Renal cortex interstitium (tissue), 11 donors: ENCODE results near the gene MTA2. TPM values are rescaled to one million over a fixed set of nuclear protein-coding genes. Genes with fewer than 3 reads are reported as not detected.
"Not testable (repeated sequence)": the region's sequence is repeated elsewhere in the genome, so short reads cannot be mapped to it uniquely, and the experiment has no call there.

Experiments
- DNase-seq, 11 donors: peaks; one replicate each; pipeline ENCODE4 v3.0.0-alpha.2; 2013; ENCODE audit warnings: low read depth in 9 of 11, low spot score in 4 of 11; ENCODE audit errors: extremely low read depth in 1 of 11
- polyA plus RNA-seq, 3 donors: library from polyadenylated mRNA; unstranded; fragments of 120-200 nt; gene quantifications; one replicate each; pipeline ENCODE4 v1.2.1, GENCODE V29; 2013; ENCODE audit not compliant: insufficient read length in 3 of 3

The MTA2 gene
- polyA plus RNA-seq, 3 donors, result 79.7 to 105 (median 101) TPM

DNA sequence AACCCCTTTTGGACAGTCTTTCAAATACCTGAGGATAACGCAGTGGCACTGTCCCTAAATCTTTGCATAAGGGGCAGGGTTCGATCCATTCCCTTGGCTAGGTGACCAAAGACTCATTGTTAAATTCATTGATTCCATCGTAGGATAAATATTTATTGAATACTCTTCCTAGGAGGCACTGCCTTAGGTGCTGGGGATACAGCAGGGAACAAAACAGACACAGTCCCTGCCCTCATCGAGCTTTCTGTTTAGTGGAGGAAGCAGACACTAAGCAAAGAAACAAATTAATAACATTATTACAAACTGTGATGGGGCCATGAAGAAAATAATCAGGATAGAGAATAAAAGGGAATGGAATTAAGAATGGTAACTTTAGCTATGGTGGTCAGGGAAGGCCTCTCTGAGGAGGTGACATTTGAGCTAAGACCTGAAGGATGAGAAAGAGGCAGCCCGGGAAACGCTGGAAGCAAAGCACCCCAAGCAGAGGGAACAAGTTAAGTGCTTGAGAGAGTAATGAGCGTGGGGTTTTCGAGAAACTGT, 19.4 kb upstream of the MTA2 start:
- no peak for DNase-seq

DNA sequence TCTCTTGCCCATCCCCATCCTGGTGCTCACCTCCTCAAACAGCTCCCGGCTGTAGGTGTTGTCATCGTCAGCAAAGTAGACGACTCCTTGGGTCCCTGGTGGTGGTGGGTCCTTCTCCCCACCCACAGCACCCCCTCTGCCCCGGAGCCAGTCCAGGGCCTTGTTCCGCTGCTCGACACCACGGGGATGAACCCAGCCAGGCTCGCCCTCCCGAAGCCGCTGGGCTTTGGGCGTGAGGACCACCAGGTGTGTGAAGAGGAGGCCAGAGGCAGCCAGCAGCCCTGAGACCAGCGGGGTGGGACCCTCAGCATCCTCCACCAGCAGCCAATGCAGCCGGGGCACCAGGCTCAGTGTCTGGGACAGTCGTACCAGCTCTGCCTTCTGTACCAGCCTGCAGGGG, 15.3 kb upstream of the MTA2 start:
- not testable (repeated sequence) for DNase-seq

DNA sequence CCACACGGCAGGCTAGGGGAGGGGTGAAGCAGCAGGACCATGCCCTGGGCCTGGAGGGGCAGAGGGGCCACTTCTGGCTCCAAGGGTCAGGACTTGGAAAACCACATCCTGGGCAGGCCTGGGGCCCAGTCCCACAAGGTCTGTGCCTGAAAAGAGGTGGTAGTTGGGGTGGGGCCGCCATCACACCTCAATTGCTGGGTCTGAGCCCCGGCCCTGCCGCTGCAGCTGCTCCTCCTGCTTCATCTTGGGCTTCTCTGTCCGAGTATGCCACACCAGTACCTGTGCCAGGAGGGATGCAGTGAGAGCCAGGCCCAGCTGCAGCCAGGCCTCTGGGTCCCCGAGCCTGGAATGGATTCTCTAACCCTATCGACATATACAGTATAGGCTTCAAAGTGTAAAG, 13.9 kb upstream of the MTA2 start:
- no peak for DNase-seq

- DNase-seq, result no peak
Measured at GRCh38 chr11:62614275-62614674, 12.6 kb upstream of the MTA2 start.

GRCh38 chr11:62613291-62613778, 11.7 kb upstream of the MTA2 start:
- no peak for DNase-seq

GRCh38 chr11:62612366-62613290, 11.0 kb upstream of the MTA2 start, which contains the start of the genes EML3 and ROM1:
Gene EML3, minus strand, starts transcription at chr11:62612775. Its CDS starts 318 bp downstream, at chr11:62612457.
Gene ROM1, plus strand, starts transcription at chr11:62613257. Its CDS starts 25 bp downstream, at chr11:62613282.
- peak in 8 of 11 donors; percentile 41 to 77 (median 68) for DNase-seq

DNA sequence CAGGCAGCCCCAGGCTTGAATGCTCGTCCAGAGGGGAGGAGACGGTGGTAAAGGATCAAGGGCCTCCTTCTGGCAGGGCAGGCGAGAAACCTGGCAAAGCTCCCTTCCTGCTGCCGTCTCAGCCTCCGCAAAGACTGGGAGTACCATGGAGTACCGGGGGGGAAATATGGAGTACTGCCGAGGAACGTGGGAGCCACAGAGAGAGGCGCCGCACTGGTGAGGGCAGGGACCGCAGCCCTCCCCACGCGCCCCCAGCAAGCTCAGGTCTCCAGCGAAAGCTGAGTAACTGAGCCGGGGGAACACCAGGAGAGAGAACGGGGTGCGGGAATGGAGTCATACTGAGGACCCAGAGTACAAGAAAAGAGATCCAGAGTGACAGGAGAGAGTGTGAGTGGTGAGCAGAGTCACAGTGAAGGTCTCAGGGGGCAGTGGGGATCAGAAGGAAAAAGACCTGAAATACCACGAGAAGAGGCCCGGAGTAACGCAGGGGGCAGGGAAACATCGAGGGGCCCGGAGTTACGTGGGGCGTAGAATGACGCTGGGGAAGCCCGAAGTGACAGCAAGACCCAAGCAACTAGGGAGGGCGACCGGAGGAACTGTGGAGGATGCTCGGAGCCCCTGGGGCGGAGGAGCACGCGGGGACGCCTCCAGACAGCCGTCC, 10.2 kb upstream of the MTA2 start:
- DNase-seq, result no peak

GRCh38 chr11:62610814-62611704, 9.4 kb upstream of the MTA2 start:
- no peak for DNase-seq

- DNase-seq, result no peak
Measured at GRCh38 chr11:62610403-62610802, 8.7 kb upstream of the MTA2 start.

- no peak for DNase-seq
Measured at GRCh38 chr11:62608776-62609175, 7.1 kb upstream of the MTA2 start.

DNA sequence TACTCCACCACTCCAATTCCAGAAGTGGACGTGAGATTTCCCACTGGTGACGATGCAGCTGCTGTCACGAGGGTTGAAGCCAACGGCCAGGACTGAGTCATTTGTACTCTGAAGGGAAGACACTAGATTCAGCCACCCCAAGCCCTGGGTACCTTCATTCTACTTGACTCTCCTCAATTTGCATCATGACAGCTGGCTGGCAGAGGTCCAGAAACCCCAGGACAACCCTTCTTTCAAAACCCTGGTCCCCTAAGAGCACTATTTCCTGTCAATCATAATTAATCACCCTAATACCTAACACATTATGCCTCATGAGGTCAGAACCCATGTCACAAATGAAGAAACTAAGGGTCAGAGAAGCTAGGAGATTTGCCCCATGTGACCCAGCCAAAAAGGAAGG, 6.0 kb upstream of the MTA2 start:
- no peak for DNase-seq

GRCh38 chr11:62605902-62606301, 4.2 kb upstream of the MTA2 start:
- no peak for DNase-seq

- DNase-seq, result no peak
Measured at GRCh38 chr11:62605467-62605866, 3.8 kb upstream of the MTA2 start.

DNA sequence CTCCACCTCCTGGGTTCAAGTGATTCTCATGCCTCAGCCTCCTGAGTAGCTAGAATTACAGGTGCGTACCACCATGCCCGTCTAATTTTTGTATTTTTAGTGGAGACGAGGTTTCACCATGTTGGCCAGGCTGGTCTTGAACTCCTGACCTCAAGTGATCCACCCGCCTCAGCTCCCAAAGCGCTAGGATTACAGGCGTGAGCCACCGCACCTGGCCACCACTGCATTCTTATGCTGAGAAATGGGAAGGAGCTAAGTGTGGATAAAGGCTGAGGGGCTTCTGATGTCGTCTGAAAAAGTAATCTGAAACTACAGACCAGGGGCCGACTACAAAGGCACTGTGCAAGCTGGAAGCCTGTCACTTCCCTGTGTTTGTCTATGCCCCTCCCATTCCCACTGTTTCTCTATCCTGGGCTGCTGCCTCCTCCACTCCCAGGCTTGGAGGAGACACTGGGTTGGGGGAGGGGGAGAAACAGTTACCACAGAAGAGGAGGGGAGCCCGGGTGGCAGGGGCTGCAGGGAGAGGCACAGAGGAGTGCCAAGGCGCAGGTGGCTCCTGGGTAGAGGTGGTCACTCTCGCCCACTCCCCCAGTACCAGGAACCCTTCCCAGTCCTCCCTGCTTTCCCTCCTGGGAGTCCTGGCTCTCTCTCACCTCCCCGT, 2.9 kb upstream of the MTA2 start:
- peak in 4 of 11 donors; percentile 42 to 57 (median 48) for DNase-seq

DNA sequence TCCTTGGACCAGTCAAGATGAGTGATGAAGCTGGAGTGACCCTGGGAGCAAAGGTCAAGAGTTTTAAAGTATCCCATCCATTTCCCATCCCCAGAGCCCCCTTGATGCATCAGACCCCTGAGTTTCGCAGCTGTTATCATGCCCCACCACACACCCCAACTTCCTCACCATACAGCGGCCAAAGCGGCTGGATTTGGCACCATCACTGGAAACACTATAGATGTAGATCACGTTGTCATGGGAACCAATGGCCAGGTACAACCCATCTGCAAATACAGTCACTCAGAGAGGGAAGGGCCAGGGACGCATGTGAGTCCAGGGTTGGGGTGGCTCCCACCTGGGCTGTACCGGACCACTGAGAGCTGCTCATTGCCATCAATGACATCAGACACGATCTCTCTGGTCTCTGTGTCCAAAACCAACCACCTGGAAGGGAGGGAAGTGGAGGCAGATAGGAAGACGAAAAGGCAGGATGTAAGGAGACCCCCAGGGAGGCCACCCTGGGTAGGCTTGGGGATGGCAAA, 2.2 kb upstream of the MTA2 start:
- no peak for DNase-seq

DNA sequence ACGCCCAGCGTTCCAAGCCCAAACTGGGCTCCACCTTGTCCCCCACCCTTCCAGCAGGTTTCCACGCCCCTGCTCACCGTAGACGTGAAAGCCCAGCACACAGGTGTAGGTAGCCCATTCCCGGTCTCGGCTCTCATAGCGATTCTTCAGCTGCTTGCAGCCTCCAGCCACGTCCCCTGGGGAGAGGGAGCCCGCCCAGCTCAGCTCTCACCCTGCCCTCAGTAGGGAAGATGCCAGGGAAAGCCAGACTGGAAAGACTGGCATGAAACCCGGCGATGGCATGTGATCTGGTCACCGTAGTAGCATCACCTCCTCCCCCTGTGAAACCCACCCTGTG, 1.4 kb upstream of the MTA2 start:
- no peak for DNase-seq

GRCh38 chr11:62602141-62603071, 741 bp upstream of the MTA2 start:
- peak in 5 of 11 donors; percentile 44 to 51 (median 47) for DNase-seq
